Measurements from ENCODE around the gene ACOT12. TPM values are rescaled to one million over a fixed set of nuclear protein-coding genes. Genes with fewer than 3 reads are reported as not detected.
"Not testable (repeated sequence)": the region's sequence is repeated elsewhere in the genome, so short reads cannot be mapped to it uniquely, and the experiment has no call there.

The ACOT12 gene
- total and polyA plus RNA-seq, 2 experiments from 2014 or later = not detected

DNA sequence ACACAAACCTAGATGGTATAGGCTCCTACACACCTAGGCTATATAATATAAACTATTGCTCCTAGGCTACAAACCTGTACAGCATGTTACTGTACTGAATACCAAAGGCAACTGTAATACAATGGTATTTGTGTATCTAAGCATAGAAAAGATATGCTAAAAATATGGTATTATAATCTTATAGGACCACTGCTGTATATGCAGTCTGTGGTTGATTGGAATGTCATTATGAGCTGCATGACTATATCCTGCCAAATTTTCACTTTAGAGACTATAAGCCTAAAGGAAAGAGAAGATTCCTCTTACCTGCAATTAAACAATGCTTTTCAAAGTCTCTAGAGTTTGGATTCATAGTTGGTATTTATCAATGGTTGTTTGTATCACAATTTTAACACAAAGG, 24.7 kb upstream of the ACOT12 start:
- H3K4me3 ChIP-seq = no peak overlapping the region
- no peaks in the 10 kb centered on the region for H3K9me3 ChIP-seq (ENCODE audit: low read depth)
- H4K20me1 ChIP-seq (ENCODE audit: insufficient read depth) = no peaks in the 10 kb centered on the region
- peaks cover 26% of the 10 kb centered on the region for H3K4me1 ChIP-seq (ENCODE audit: insufficient read depth)
- in situ Hi-C loops (cut with MboI) = no loop called here
- no peak for TF ChIP-seq EZH2phosphoT487 (IDR thresholded peaks at IDR 0.05; ENCODE audit: insufficient read depth, low read depth)
- TF ChIP-seq EZH2 (IDR thresholded peaks at IDR 0.05; ENCODE audit: insufficient read depth, poor library complexity, severe bottlenecking) = no peak
- H2AFZ ChIP-seq = no peak overlapping the region
- no peaks in the 10 kb centered on the region for H3K79me2 ChIP-seq (ENCODE audit: insufficient read depth)
- H3K9me2 ChIP-seq (ENCODE audit: insufficient read depth) = no peaks in the 10 kb centered on the region
- no peak overlapping the region for H3K27ac ChIP-seq
- H3K4me2 ChIP-seq (ENCODE audit: unreplicated experiment) = no peak overlapping the region
- no peaks in the 10 kb centered on the region for H3K27me3 ChIP-seq (replicated peaks; ENCODE audit: insufficient read depth)
- no peaks in the 10 kb centered on the region for H3K36me3 ChIP-seq (ENCODE audit: low read depth)
- no peak for DNase-seq
- no peak overlapping the region for H3K9ac ChIP-seq
- peaks cover 24% of the 10 kb centered on the region; the same call in 1 of the 2 replicates for H3F3A ChIP-seq (ENCODE audit: insufficient read depth)

DNA sequence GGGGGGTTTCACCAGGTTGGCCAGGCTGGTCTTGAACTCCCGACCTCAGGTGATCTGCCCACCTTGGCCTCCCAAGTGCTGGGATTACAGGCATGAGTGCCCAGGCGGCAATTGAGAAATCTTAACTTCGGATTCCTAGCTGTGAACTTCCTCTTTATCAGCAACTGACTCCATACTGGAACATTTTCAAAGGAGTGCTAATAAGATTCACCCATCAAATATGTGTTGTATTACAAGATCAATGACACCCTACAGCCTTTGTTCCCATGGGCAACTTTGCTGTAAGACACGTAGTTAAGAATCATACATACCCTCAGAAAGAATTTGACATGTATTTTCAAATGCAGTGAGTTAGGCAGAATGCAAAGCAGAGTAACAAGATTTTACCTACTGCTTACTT, 23.1 kb upstream of the ACOT12 start:
- H3K9me3 ChIP-seq (ENCODE audit: low read depth) = no peaks in the 10 kb centered on the region
- peaks cover 14% of the 10 kb centered on the region for H3K4me1 ChIP-seq (ENCODE audit: insufficient read depth)
- no peak overlapping the region for H3K9ac ChIP-seq
- TF ChIP-seq EZH2phosphoT487 (IDR thresholded peaks at IDR 0.05; ENCODE audit: insufficient read depth, low read depth) (no peak), EZH2 (IDR thresholded peaks at IDR 0.05; ENCODE audit: insufficient read depth, poor library complexity, severe bottlenecking) (no peak)
- in situ Hi-C loops (cut with MboI) = no loop called here
- WGBS, 2 experiments (ENCODE audit: low coverage in 1 of 2, low lambda C conversion rate in 2 of 2, missing lambda C conversion rate in 2 of 2) = 79 to 89% methylated on average over 4 of the region's 4 CpGs
- H3F3A ChIP-seq (ENCODE audit: insufficient read depth) = peaks cover 18% of the 10 kb centered on the region; the same call in 1 of the 2 replicates
- DNase-seq = peak; percentile 26
- no peaks in the 10 kb centered on the region for H3K79me2 ChIP-seq (ENCODE audit: insufficient read depth)
- H3K4me3 ChIP-seq = no peak overlapping the region
- H3K9me2 ChIP-seq (ENCODE audit: insufficient read depth) = no peaks in the 10 kb centered on the region
- no peak overlapping the region for H2AFZ ChIP-seq
- H3K27me3 ChIP-seq (replicated peaks; ENCODE audit: insufficient read depth) = no peaks in the 10 kb centered on the region
- H3K4me2 ChIP-seq (ENCODE audit: unreplicated experiment) = no peak overlapping the region
- no peaks in the 10 kb centered on the region for H3K36me3 ChIP-seq (ENCODE audit: low read depth)
- H4K20me1 ChIP-seq (ENCODE audit: insufficient read depth) = no peaks in the 10 kb centered on the region
- no peak overlapping the region for H3K27ac ChIP-seq

DNA sequence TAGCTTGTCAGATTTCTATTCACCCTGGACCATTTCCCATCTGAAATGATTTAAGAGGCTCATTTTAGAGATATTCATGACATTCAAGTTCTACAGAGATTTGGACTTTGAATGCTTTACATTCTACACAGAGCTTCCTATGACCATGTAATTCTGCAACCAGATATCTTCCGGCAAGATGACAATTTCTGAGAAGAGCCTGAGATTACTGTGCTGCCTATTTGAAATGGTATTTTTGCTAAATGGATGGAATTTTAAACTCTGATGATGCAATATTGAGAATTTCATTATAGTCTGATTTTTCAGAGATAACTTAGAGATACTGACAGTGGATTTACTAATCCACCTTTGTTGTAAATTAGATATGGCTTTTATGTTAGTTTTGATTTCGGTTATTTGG, 16.0 kb upstream of the ACOT12 start:
- Histone ChIP-seq H3K9me3 (ENCODE audit: low read depth) (no peaks in the 10 kb centered on the region), H2AFZ (no peak overlapping the region), H3K36me3 (ENCODE audit: low read depth) (no peaks in the 10 kb centered on the region), H3K4me1 (ENCODE audit: insufficient read depth) (peaks cover 7% of the 10 kb centered on the region), H3K9me2 (ENCODE audit: insufficient read depth) (no peaks in the 10 kb centered on the region), H3K27ac (no peak overlapping the region), H3K9ac (no peak overlapping the region), H4K20me1 (ENCODE audit: insufficient read depth) (no peaks in the 10 kb centered on the region), H3F3A (ENCODE audit: insufficient read depth) (0 out of 2 replicates have a peak, but pooled peaks cover 4% of the 10 kb centered on the region), H3K27me3 (replicated peaks; ENCODE audit: insufficient read depth) (no peaks in the 10 kb centered on the region), H3K79me2 (ENCODE audit: insufficient read depth) (no peaks in the 10 kb centered on the region), H3K4me2 (ENCODE audit: unreplicated experiment) (no peak overlapping the region), H3K4me3 (no peak overlapping the region)
- in situ Hi-C loops (cut with MboI) = no loop called here
- 95 to 96% methylated on average over 2 of the region's 2 CpGs for WGBS, 2 experiments (ENCODE audit: low coverage in 1 of 2, low lambda C conversion rate in 2 of 2, missing lambda C conversion rate in 2 of 2)
- no peak for TF ChIP-seq EZH2phosphoT487 (IDR thresholded peaks at IDR 0.05; ENCODE audit: insufficient read depth, low read depth)
- no peak for TF ChIP-seq EZH2 (IDR thresholded peaks at IDR 0.05; ENCODE audit: insufficient read depth, poor library complexity, severe bottlenecking)
- peak; percentile 8 for DNase-seq

DNA sequence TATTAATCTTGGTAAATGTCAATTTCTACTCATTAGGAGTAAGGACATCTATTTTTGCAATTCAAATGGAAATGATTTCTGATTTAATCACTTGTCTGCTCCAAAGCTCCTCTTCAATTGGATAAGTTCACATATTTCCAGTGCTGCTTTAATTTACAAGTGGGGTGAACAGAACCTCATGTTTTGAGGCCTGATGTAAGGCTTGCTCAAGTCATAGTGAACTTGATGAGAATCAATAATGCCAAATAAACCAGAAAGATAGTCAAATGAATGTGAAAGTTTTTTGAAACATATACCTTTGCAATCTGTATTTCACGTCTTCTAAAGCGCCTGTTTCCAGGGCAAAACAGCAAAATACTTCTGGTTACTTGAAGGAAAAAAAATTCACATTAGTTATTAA, 15.4 kb upstream of the ACOT12 start:
- no peaks in the 10 kb centered on the region for H3K9me3 ChIP-seq (ENCODE audit: low read depth)
- peaks cover 7% of the 10 kb centered on the region for H3K4me1 ChIP-seq (ENCODE audit: insufficient read depth)
- H3K79me2 ChIP-seq (ENCODE audit: insufficient read depth) = no peaks in the 10 kb centered on the region
- no peaks in the 10 kb centered on the region for H3K9me2 ChIP-seq (ENCODE audit: insufficient read depth)
- H3K4me2 ChIP-seq (ENCODE audit: unreplicated experiment) = no peak overlapping the region
- no peak overlapping the region for H3K9ac ChIP-seq
- in situ Hi-C loops (cut with MboI) = no loop called here
- TF ChIP-seq EZH2phosphoT487 (IDR thresholded peaks at IDR 0.05; ENCODE audit: insufficient read depth, low read depth) (no peak), EZH2 (IDR thresholded peaks at IDR 0.05; ENCODE audit: insufficient read depth, poor library complexity, severe bottlenecking) (no peak)
- H3F3A ChIP-seq (ENCODE audit: insufficient read depth) = 0 out of 2 replicates have a peak, but pooled peaks cover 4% of the 10 kb centered on the region
- no peak overlapping the region for H3K4me3 ChIP-seq
- H3K36me3 ChIP-seq (ENCODE audit: low read depth) = no peaks in the 10 kb centered on the region
- H2AFZ ChIP-seq = no peak overlapping the region
- no peaks in the 10 kb centered on the region for H4K20me1 ChIP-seq (ENCODE audit: insufficient read depth)
- WGBS, 2 experiments (ENCODE audit: low coverage in 1 of 2, low lambda C conversion rate in 2 of 2, missing lambda C conversion rate in 2 of 2) = 90 to 96% methylated on average over 2 of the region's 2 CpGs
- DNase-seq = no peak
- H3K27me3 ChIP-seq (replicated peaks; ENCODE audit: insufficient read depth) = no peaks in the 10 kb centered on the region
- H3K27ac ChIP-seq = no peak overlapping the region

DNA sequence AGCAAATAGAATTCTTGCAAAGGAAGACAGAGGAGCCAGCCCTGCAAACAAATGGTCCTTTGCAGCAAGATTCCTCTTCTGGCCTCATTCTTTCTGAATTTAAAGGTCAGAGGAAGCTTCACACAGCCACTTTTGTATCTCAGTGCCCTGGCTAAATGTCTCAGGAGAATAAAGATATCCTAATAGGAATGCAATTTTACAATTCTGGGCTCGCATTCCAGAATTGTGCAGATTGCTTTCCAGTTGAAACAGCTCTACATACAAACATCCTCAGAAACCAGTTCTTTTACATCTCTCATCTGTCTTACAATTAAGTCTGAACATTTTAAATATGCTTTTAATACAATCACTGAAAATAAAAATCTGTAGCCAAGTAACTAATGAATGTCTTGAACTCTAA, 14.6 kb upstream of the ACOT12 start:
- in situ Hi-C loops (cut with MboI) = no loop called here
- no peak overlapping the region for H3K9ac ChIP-seq
- H3K36me3 ChIP-seq (ENCODE audit: low read depth) = no peaks in the 10 kb centered on the region
- DNase-seq = peak; percentile 28
- H3K27me3 ChIP-seq (replicated peaks; ENCODE audit: insufficient read depth) = no peaks in the 10 kb centered on the region
- H3K9me3 ChIP-seq (ENCODE audit: low read depth) = no peaks in the 10 kb centered on the region
- H3F3A ChIP-seq (ENCODE audit: insufficient read depth) = 0 out of 2 replicates have a peak, but pooled peaks cover 4% of the 10 kb centered on the region
- no peak overlapping the region for H3K27ac ChIP-seq
- H3K79me2 ChIP-seq (ENCODE audit: insufficient read depth) = no peaks in the 10 kb centered on the region
- H3K4me1 ChIP-seq (ENCODE audit: insufficient read depth) = peaks cover 7% of the 10 kb centered on the region
- no peak overlapping the region for H3K4me3 ChIP-seq
- no peak overlapping the region for H2AFZ ChIP-seq
- WGBS, 2 experiments (ENCODE audit: low coverage in 1 of 2, low lambda C conversion rate in 2 of 2, missing lambda C conversion rate in 2 of 2) = 71 to 84% methylated on average over 1 of the region's 1 CpG
- no peaks in the 10 kb centered on the region for H3K9me2 ChIP-seq (ENCODE audit: insufficient read depth)
- no peaks in the 10 kb centered on the region for H4K20me1 ChIP-seq (ENCODE audit: insufficient read depth)
- no peak overlapping the region for H3K4me2 ChIP-seq (ENCODE audit: unreplicated experiment)
- TF ChIP-seq EZH2phosphoT487 (IDR thresholded peaks at IDR 0.05; ENCODE audit: insufficient read depth, low read depth) (no peak), EZH2 (IDR thresholded peaks at IDR 0.05; ENCODE audit: insufficient read depth, poor library complexity, severe bottlenecking) (no peak)

DNA sequence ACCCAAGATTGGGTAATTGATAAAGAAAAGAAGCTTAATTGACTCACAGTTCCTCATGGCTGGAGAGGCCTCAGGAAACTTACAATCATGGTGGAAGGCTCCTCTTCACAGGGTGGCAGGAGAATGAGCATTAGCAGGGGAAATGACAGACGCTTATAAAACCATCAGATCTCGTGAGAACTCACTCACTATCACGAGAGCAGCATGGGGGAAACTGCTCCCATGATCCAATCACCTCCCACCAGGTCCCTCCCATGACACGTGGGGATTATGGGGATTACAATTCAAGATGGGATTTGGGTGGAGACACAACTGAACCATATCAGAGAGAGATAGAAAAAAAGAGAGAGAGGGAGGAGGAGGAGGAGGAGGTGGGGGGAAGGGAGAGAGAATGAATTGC, 13.9 kb upstream of the ACOT12 start:
- DNase-seq; H3K4me3 ChIP-seq; in situ Hi-C loops (cut with MboI); H3K9me3 ChIP-seq (ENCODE audit: low read depth); H3K27ac ChIP-seq; H4K20me1 ChIP-seq (ENCODE audit: insufficient read depth); H3F3A ChIP-seq (ENCODE audit: insufficient read depth); H3K4me2 ChIP-seq (ENCODE audit: unreplicated experiment); H3K27me3 ChIP-seq (replicated peaks; ENCODE audit: insufficient read depth); H3K9me2 ChIP-seq (ENCODE audit: insufficient read depth); H3K9ac ChIP-seq; H2AFZ ChIP-seq; H3K4me1 ChIP-seq (ENCODE audit: insufficient read depth); H3K36me3 ChIP-seq (ENCODE audit: low read depth); H3K79me2 ChIP-seq (ENCODE audit: insufficient read depth): not testable (repeated sequence)
- 74 to 76% methylated on average over 4 of the region's 4 CpGs for WGBS, 2 experiments (ENCODE audit: low coverage in 1 of 2, low lambda C conversion rate in 2 of 2, missing lambda C conversion rate in 2 of 2)

Measured in GM23248 (cell line).